ENCODE measurements around the gene DIP2C.

DNA sequence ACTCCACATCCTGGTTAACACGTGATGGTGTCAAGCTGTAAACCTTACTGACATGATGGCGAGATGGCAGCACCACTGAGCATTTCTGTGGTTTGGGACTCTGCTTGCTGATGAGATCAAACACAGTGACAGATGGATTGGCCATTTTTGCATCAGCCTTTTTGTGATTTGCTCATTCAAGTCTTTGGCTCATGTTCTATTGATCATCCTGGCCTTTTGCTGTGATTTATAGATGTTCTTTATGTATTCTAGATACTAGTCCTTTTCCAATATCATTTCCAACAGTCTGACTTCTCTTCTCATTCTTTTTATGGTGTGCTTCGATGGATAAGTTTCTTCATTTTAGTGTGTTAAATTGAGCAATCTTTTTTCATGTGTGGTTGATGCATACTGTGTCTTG, 24.7 kb upstream of the DIP2C start:
- TF ChIP-seq, protein P1, sequence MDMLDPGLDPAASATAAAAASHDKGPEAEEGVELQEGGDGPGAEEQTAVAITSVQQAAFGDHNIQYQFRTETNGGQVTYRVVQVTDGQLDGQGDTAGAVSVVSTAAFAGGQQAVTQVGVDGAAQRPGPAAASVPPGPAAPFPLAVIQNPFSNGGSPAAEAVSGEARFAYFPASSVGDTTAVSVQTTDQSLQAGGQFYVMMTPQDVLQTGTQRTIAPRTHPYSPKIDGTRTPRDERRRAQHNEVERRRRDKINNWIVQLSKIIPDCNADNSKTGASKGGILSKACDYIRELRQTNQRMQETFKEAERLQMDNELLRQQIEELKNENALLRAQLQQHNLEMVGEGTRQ (IDR thresholded peaks at IDR 0.05; ENCODE audit: borderline replicate concordance, low read depth, low read length), result no peak
- no peak for TF ChIP-seq CTCF (IDR thresholded peaks at IDR 0.05)
